HFF-Myc (cell line): ENCODE results near the gene RXFP3.
"Not testable (repeated sequence)": the region's sequence is repeated elsewhere in the genome, so short reads cannot be mapped to it uniquely, and the experiment has no call there.

Source experiments
- DNase-seq: peaks from one replicate; pipeline ENCODE4 v3.0.0-alpha.2; 2011; ENCODE audit warnings: low read depth; ENCODE audit errors: extremely low read depth
- H3K4me3 ChIP-seq: replicated peaks from 2 replicates; pipeline ENCODE4 v1.5.1; 2011; ENCODE audit warnings: low read depth, mild to moderate bottlenecking, control low read depth, low read length
- CTCF ChIP-seq: IDR thresholded peaks from 2 replicates; pipeline ENCODE4 v1.5.1; 2012; ENCODE audit warnings: mild to moderate bottlenecking, low read depth, low read length, control low read depth; ENCODE audit errors: missing control alignments

The RXFP3 gene

GRCh38 chr5:33941090-33941489 is 4.9 kb downstream of the RXFP3 start:
- no peak for DNase-seq
- H3K4me3 ChIP-seq: no peak overlapping the region
- TF ChIP-seq CTCF: no peak

- H3K4me3 ChIP-seq: no peak overlapping the region
- no peak for TF ChIP-seq CTCF
- no peak for DNase-seq
Observed at GRCh38 chr5:33944543-33945132, 8.5 kb downstream of the RXFP3 start.

- DNase-seq: not testable (repeated sequence)
Observed at GRCh38 chr5:33952175-33952574, 16.0 kb downstream of the RXFP3 start.

GRCh38 chr5:33957577-33958150 is 21.5 kb downstream of the RXFP3 start:
- no peak for DNase-seq
- no peak overlapping the region for H3K4me3 ChIP-seq
- TF ChIP-seq CTCF: no peak

More at GRCh38 chr5:33952175-33952574, 16.0 kb downstream of the RXFP3 start:
- H3K4me3 ChIP-seq: not testable (repeated sequence)

- no peak for TF ChIP-seq CTCF
- no peak overlapping the region for H3K4me3 ChIP-seq
- DNase-seq: no peak
Observed at GRCh38 chr5:33958176-33958575, 22.0 kb downstream of the RXFP3 start.

GRCh38 chr5:33964132-33964700 is 28.0 kb downstream of the RXFP3 start:
- DNase-seq: no peak
- no peak overlapping the region for H3K4me3 ChIP-seq
- no peak for TF ChIP-seq CTCF

- no peak overlapping the region for H3K4me3 ChIP-seq
- DNase-seq: no peak
- no peak for TF ChIP-seq CTCF
Observed at GRCh38 chr5:33966805-33967204, 30.6 kb downstream of the RXFP3 start.
